ENCODE measurements around the gene ZSWIM7. TPM values are rescaled to one million over a fixed set of nuclear protein-coding genes. Genes with fewer than 3 reads are reported as not detected.

The ZSWIM7 gene
- total RNA-seq, 1 donor from 2014 or later: 43.9 TPM

DNA sequence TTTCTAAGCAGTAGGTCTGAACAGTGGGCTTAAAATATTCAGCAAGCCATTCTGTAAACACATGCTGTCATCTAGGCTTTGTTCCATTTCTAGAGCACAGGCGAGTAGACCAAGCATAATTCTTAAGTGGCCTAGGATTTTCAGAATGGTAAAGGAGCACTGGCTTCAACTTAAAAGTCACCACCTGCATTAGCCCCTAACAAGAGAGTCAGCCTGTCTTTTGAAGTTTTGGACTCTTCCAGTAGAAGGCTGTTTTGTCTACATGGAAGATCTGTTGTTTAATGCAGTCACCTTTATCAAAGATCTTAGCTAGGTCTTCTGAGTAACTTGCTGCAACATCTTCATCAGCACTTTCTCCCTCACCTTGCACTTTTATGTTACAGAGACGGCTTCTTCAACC, 36.8 kb upstream of the ZSWIM7 start:
- DNase-seq (ENCODE audit: low spot score): no peak
- Histone ChIP-seq H3K27ac (no peak overlapping the region), H3K27me3 (no peaks in the 10 kb centered on the region), H3K4me1 (no peaks in the 10 kb centered on the region), H3F3A (ENCODE audit: low read depth) (no peaks in the 10 kb centered on the region), H4K20me1 (ENCODE audit: low read depth) (no peaks in the 10 kb centered on the region), H3K9me3 (ENCODE audit: low read depth) (no peaks in the 10 kb centered on the region), H2AFZ (replicated peaks) (no peak overlapping the region), H3K4me3 (no peak overlapping the region), H3K36me3 (peaks cover 3% of the 10 kb centered on the region), H3K9ac (no peak overlapping the region), H3K79me2 (ENCODE audit: low read depth) (no peaks in the 10 kb centered on the region), H3K4me2 (no peak overlapping the region)
- H3K27me3 Mint-ChIP-seq (ENCODE audit: insufficient read depth, low read depth): peaks cover 3% of the 10 kb centered on the region
- H3K36me3 Mint-ChIP-seq: peaks cover 56% of the 10 kb centered on the region
- H3K27ac Mint-ChIP-seq: no peak overlapping the region
- H3K4me1 Mint-ChIP-seq: peaks cover 20% of the 10 kb centered on the region
- H3K9me3 Mint-ChIP-seq: no peaks in the 10 kb centered on the region
- H3K4me3 Mint-ChIP-seq: no peak overlapping the region
- TF ChIP-seq EZH2phosphoT487 (IDR thresholded peaks at IDR 0.05): no peak

- H3K27me3 ChIP-seq: no peaks in the 10 kb centered on the region
- Mint-ChIP-seq H3K36me3 (peaks cover 54% of the 10 kb centered on the region), H3K9me3 (no peaks in the 10 kb centered on the region), H3K4me3 (no peak overlapping the region), H3K27ac (no peak overlapping the region), H3K27me3 (ENCODE audit: insufficient read depth, low read depth) (peaks cover 3% of the 10 kb centered on the region), H3K4me1 (peaks cover 20% of the 10 kb centered on the region)
- no peaks in the 10 kb centered on the region for H3K9me3 ChIP-seq (ENCODE audit: low read depth)
- no peak overlapping the region for H2AFZ ChIP-seq (replicated peaks)
- no peak overlapping the region for H3K27ac ChIP-seq
- no peaks in the 10 kb centered on the region for H3K4me1 ChIP-seq
- no peaks in the 10 kb centered on the region for H4K20me1 ChIP-seq (ENCODE audit: low read depth)
- no peaks in the 10 kb centered on the region for H3F3A ChIP-seq (ENCODE audit: low read depth)
- H3K4me3 ChIP-seq: no peak overlapping the region
- TF ChIP-seq CTCF (IDR thresholded peaks at IDR 0.05) (no peak), EZH2phosphoT487 (IDR thresholded peaks at IDR 0.05) (no peak), EZH2 (IDR thresholded peaks at IDR 0.05) (no peak)
- H3K36me3 ChIP-seq: peaks cover 5% of the 10 kb centered on the region
- H3K4me2 ChIP-seq: no peak overlapping the region
- H3K9ac ChIP-seq: no peak overlapping the region
- DNase-seq (ENCODE audit: low spot score): no peak
- H3K79me2 ChIP-seq (ENCODE audit: low read depth): no peaks in the 10 kb centered on the region
Measured at GRCh38 chr17:16033729-16034349, 34.3 kb upstream of the ZSWIM7 start.

DNA sequence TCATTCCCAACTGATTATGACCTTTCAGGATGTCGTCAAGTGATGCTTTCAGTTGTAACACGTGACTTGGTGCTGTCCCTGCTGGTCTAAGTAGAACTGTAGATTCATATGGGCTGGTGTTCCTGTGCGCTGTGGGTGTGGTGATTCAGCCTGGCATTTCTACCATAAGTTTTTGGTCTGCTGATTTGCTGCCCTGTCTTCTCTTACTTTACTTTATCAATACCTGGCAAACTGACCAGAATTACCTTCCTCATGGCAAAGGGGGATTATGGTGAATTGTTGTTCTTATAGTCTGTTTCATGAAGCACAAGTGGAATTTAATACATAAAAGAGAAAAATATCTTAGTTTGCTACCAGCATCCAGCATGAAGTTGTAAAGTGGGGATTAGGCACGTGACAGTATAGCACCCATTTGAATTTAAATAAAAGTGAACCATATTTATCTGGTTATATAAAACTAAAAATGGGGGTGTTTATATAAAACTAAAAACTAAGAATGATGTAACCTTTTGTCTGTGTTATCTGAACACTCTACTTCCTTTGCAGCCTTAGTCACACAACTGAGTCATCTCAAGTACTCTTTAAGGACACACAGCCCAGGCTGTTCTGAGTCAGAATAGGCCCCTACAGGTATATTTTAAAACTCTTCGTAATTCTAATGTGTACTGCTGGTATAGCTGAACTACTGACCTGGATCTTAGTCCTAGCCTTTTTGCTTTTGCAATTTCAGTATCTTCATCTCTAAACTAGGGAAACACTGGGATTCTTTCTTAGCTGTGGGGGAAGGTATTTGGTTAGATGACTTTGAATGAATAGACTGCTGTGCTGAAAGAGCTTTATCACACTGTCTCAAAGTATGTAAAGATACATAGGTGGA, 28.4 kb upstream of the ZSWIM7 start:
- Mint-ChIP-seq H3K9me3 (no peaks in the 10 kb centered on the region), H3K36me3 (peaks cover 56% of the 10 kb centered on the region), H3K4me1 (no peaks in the 10 kb centered on the region), H3K27ac (no peak overlapping the region), H3K27me3 (ENCODE audit: insufficient read depth, low read depth) (no peaks in the 10 kb centered on the region), H3K4me3 (no peak overlapping the region)
- Histone ChIP-seq H2AFZ (replicated peaks) (no peak overlapping the region), H3K9ac (no peak overlapping the region), H3K9me3 (ENCODE audit: low read depth) (no peaks in the 10 kb centered on the region), H4K20me1 (ENCODE audit: low read depth) (no peaks in the 10 kb centered on the region), H3K4me3 (no peak overlapping the region), H3K27ac (no peak overlapping the region), H3K4me1 (no peaks in the 10 kb centered on the region), H3K79me2 (ENCODE audit: low read depth) (peaks cover 5% of the 10 kb centered on the region), H3K4me2 (no peak overlapping the region), H3F3A (ENCODE audit: low read depth) (no peaks in the 10 kb centered on the region), H3K27me3 (no peaks in the 10 kb centered on the region), H3K36me3 (peaks cover 19% of the 10 kb centered on the region)
- no peak for DNase-seq (ENCODE audit: low spot score)
- no peak for TF ChIP-seq EZH2 (IDR thresholded peaks at IDR 0.05)
- TF ChIP-seq EZH2phosphoT487 (IDR thresholded peaks at IDR 0.05): no peak
- no peak for TF ChIP-seq CTCF (IDR thresholded peaks at IDR 0.05)

GRCh38 chr17:16026895-16027294, 27.4 kb upstream of the ZSWIM7 start:
- no peaks in the 10 kb centered on the region for H3K27me3 Mint-ChIP-seq (ENCODE audit: insufficient read depth, low read depth)
- Histone ChIP-seq H3K9ac (no peak overlapping the region), H4K20me1 (ENCODE audit: low read depth) (no peaks in the 10 kb centered on the region), H3F3A (ENCODE audit: low read depth) (no peaks in the 10 kb centered on the region), H3K4me2 (no peak overlapping the region), H3K36me3 (peaks cover 20% of the 10 kb centered on the region), H3K4me3 (no peak overlapping the region), H2AFZ (replicated peaks) (no peak overlapping the region), H3K4me1 (no peaks in the 10 kb centered on the region), H3K79me2 (ENCODE audit: low read depth) (peaks cover 5% of the 10 kb centered on the region), H3K27me3 (no peaks in the 10 kb centered on the region), H3K27ac (no peak overlapping the region), H3K9me3 (ENCODE audit: low read depth) (no peaks in the 10 kb centered on the region)
- H3K9me3 Mint-ChIP-seq: no peaks in the 10 kb centered on the region
- no peak for TF ChIP-seq EZH2phosphoT487 (IDR thresholded peaks at IDR 0.05)
- no peak for TF ChIP-seq EZH2 (IDR thresholded peaks at IDR 0.05)
- TF ChIP-seq CTCF (IDR thresholded peaks at IDR 0.05): no peak
- no peak overlapping the region for H3K4me3 Mint-ChIP-seq
- DNase-seq (ENCODE audit: low spot score): no peak
- no peak overlapping the region for H3K27ac Mint-ChIP-seq
- no peaks in the 10 kb centered on the region for H3K4me1 Mint-ChIP-seq
- H3K36me3 Mint-ChIP-seq: peaks cover 51% of the 10 kb centered on the region
